HCT116 (cell line): ENCODE results near the gene SARNP.

ENCODE experiments used
- ELF1 ChIP-seq: IDR thresholded peaks from 2 replicates; pipeline ENCODE4 v1.6.1; 2012; ENCODE audit warnings: low read depth, borderline replicate concordance
- EZH2 ChIP-seq: fragments of 200-600 bp; sonication (generic); IDR thresholded peaks from 2 replicates; pipeline ENCODE4 v1.6.1; 2017; ENCODE audit warnings: antibody characterized with exemption, mixed run types
- POLR2A ChIP-seq: IDR thresholded peaks from 2 replicates; pipeline ENCODE4 v1.7.0; 2011; ENCODE audit warnings: borderline replicate concordance; ENCODE audit not compliant: insufficient read depth, insufficient read length; ENCODE audit errors: extremely low read depth
- POLR2AphosphoS5 ChIP-seq: IDR thresholded peaks from 2 replicates; pipeline ENCODE4 v1.6.1; 2011; ENCODE audit warnings: mild to moderate bottlenecking, low read depth, low read length, moderate library complexity
- SIN3A ChIP-seq: IDR thresholded peaks from 2 replicates; pipeline ENCODE4 v1.6.1; 2012; ENCODE audit warnings: low read depth
- YY1 ChIP-seq: IDR thresholded peaks from 2 replicates; pipeline ENCODE4 v1.6.1; 2011; ENCODE audit warnings: low read length, low read depth, moderate library complexity, mild to moderate bottlenecking; ENCODE audit not compliant: insufficient replicate concordance; ENCODE audit errors: extremely low read depth
- ZNF274 ChIP-seq: fragments of 200-500 bp; sonication (Bioruptor generic); IDR thresholded peaks from 2 replicates; pipeline ENCODE4 v1.6.1; 2014; ENCODE audit warnings: mild to moderate bottlenecking, low read depth, low read length, inconsistent platforms
- TF ChIP-seq, protein P1 (sequence below), 3 experiments: fragments of 200-600 bp in 1 of 3; sonication (generic) in 1 of 3; IDR thresholded peaks in 2 of 3; conservative IDR thresholded peaks in 1 of 3; 2 replicates each; pipeline ENCODE4 v1.5.1; 2012 to 2017; ENCODE audit warnings: low read depth in 2 of 3, low read length in 2 of 3, antibody characterized with exemption in 1 of 3, borderline replicate concordance in 1 of 3, control low read depth in 1 of 3, mild to moderate bottlenecking in 1 of 3, mixed read lengths in 1 of 3, mixed run types in 1 of 3, moderate library complexity in 1 of 3; ENCODE audit not compliant: insufficient read depth in 1 of 3

DNA sequence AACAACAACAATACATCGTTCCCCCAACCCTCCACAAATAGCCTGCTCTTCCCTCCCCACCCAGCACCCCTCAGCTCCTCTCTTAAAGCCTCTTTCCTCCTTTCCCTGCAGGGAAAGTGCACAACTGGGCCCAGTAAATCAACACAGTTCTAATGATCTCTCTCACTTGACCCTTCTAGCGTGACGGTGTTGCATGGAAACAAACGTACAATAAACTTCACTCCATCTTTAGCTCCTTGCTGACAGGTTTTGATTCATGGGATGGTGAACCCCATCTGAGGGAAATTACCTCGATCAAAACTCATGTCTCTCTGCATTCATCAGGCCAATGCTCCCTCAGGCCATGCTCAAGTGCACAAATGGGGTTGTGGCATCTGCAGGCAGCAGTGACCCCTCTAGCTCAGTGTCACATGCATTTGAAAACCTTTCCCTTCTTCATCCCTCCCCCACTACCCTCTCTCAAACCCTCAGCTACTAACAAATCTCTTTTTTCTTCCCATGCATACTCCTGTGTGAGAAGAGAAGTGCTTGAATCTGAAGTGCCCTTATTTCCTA is 51.7 kb downstream of the SARNP start:
- TF ChIP-seq, protein P1, sequence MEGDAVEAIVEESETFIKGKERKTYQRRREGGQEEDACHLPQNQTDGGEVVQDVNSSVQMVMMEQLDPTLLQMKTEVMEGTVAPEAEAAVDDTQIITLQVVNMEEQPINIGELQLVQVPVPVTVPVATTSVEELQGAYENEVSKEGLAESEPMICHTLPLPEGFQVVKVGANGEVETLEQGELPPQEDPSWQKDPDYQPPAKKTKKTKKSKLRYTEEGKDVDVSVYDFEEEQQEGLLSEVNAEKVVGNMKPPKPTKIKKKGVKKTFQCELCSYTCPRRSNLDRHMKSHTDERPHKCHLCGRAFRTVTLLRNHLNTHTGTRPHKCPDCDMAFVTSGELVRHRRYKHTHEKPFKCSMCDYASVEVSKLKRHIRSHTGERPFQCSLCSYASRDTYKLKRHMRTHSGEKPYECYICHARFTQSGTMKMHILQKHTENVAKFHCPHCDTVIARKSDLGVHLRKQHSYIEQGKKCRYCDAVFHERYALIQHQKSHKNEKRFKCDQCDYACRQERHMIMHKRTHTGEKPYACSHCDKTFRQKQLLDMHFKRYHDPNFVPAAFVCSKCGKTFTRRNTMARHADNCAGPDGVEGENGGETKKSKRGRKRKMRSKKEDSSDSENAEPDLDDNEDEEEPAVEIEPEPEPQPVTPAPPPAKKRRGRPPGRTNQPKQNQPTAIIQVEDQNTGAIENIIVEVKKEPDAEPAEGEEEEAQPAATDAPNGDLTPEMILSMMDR (IDR thresholded peaks at IDR 0.05 in 2 of 3, conservative IDR thresholded peaks at IDR 0.05 in 1 of 3; ENCODE audit: borderline replicate concordance in 1 of 3, insufficient read depth in 1 of 3, low read depth in 2 of 3, low read length in 2 of 3): no peak
- TF ChIP-seq EZH2: no peak
- TF ChIP-seq POLR2A: no peak
- TF ChIP-seq YY1: no peak
- TF ChIP-seq SIN3A: no peak
- no peak for TF ChIP-seq ELF1
- TF ChIP-seq ZNF274: no peak
- no peak for TF ChIP-seq POLR2AphosphoS5
